ENCODE results near the gene ATP11B. TPM values are rescaled to one million over a fixed set of nuclear protein-coding genes. Genes with fewer than 3 reads are reported as not detected.

ATP11B gene
- total RNA-seq, 1 experiment from 2014 or later: 48.8 TPM

- ChIA-PET POLR2A (ENCODE audit: unreplicated experiment) (no interaction called here), CTCF (no interaction called here)
- H3K4me2 ChIP-seq (ENCODE audit: low read length): peak overlapping the region; percentile 8; the same call in 1 of the 2 replicates
- no peaks in the 10 kb centered on the region for H4K20me1 ChIP-seq (ENCODE audit: low read length)
- peaks cover 13% of the 10 kb centered on the region for H3K4me1 ChIP-seq (ENCODE audit: insufficient read depth, low read length)
- H3K79me2 ChIP-seq (ENCODE audit: low read length): no peaks in the 10 kb centered on the region
- H3K4me3 ChIP-seq (ENCODE audit: low read length): no peak overlapping the region
- H3K36me3 ChIP-seq (ENCODE audit: low read depth, low read length): 0 out of 2 replicates have a peak, but pooled peaks cover 5% of the 10 kb centered on the region
- DNase-seq (peak; percentile 50), ATAC-seq (peak; percentile 66; the same call in 1 of the 2 replicates)
- no peaks in the 10 kb centered on the region for H3K27me3 ChIP-seq (ENCODE audit: low read length)
- H3K9me2 ChIP-seq (replicated peaks; ENCODE audit: low read length): no peaks in the 10 kb centered on the region
- no peaks in the 10 kb centered on the region for H3F3A ChIP-seq (ENCODE audit: low read length, unreplicated experiment)
- H3K9ac ChIP-seq (ENCODE audit: low read length): no peak overlapping the region
- no TSS peak for BruUV-seq (replicated peaks)
- intact Hi-C loops (cut with micrococcal nuclease): no loop called here
- no peaks in the 10 kb centered on the region for H3K9me3 ChIP-seq (ENCODE audit: low read length)
- H3K27ac ChIP-seq (ENCODE audit: low read length): no peak overlapping the region
- TF ChIP-seq CTCF (conservative IDR thresholded peaks at IDR 0.05; ENCODE audit: low read depth, low read length): no peak
- TF ChIP-seq EZH2phosphoT487 (IDR thresholded peaks at IDR 0.05; ENCODE audit: borderline replicate concordance, low read length): no peak
- no peak for TF ChIP-seq EZH2 (IDR thresholded peaks at IDR 0.05; ENCODE audit: low read length, unreplicated experiment)
- no peak overlapping the region for H2AFZ ChIP-seq (ENCODE audit: low read length)
Measured at GRCh38 chr3:182843478-182843877, 50.2 kb downstream of the ATP11B start.

- Histone ChIP-seq H3F3A (ENCODE audit: low read length, unreplicated experiment) (no peaks in the 10 kb centered on the region), H3K9me3 (ENCODE audit: low read length) (no peaks in the 10 kb centered on the region), H3K4me1 (ENCODE audit: insufficient read depth, low read length) (peaks cover 1% of the 10 kb centered on the region; the same call in 1 of the 2 replicates), H2AFZ (ENCODE audit: low read length) (no peak overlapping the region), H3K4me3 (ENCODE audit: low read length) (no peak overlapping the region), H3K79me2 (ENCODE audit: low read length) (no peaks in the 10 kb centered on the region), H3K9me2 (replicated peaks; ENCODE audit: low read length) (no peaks in the 10 kb centered on the region), H3K27ac (ENCODE audit: low read length) (no peak overlapping the region), H3K27me3 (ENCODE audit: low read length) (no peaks in the 10 kb centered on the region), H3K9ac (ENCODE audit: low read length) (no peak overlapping the region), H3K36me3 (ENCODE audit: low read depth, low read length) (peaks cover 8% of the 10 kb centered on the region; the same call in 1 of the 2 replicates), H4K20me1 (ENCODE audit: low read length) (no peaks in the 10 kb centered on the region), H3K4me2 (ENCODE audit: low read length) (no peak overlapping the region)
- TF ChIP-seq CTCF (conservative IDR thresholded peaks at IDR 0.05; ENCODE audit: low read depth, low read length): no peak
- no peak for TF ChIP-seq EZH2 (IDR thresholded peaks at IDR 0.05; ENCODE audit: low read length, unreplicated experiment)
- no peak for TF ChIP-seq EZH2phosphoT487 (IDR thresholded peaks at IDR 0.05; ENCODE audit: borderline replicate concordance, low read length)
- no peak for ATAC-seq
- ChIA-PET CTCF (interaction anchor here (0.6 kb wide), 1 partner anchor 128 kb away, joined by 11 read pairs; no protein-coding TSS in a partner anchor), POLR2A (ENCODE audit: unreplicated experiment) (no interaction called here)
- no peak for DNase-seq
- no TSS peak for BruUV-seq (replicated peaks)
- intact Hi-C loops (cut with micrococcal nuclease): no loop called here
Measured at GRCh38 chr3:182848906-182849305, 55.6 kb downstream of the ATP11B start.

GRCh38 chr3:182855076-182855475 is 61.8 kb downstream of the ATP11B start:
- intact Hi-C loops (cut with micrococcal nuclease): no loop called here
- no peaks in the 10 kb centered on the region for H3K27me3 ChIP-seq (ENCODE audit: low read length)
- no peaks in the 10 kb centered on the region for H3K9me3 ChIP-seq (ENCODE audit: low read length)
- no peaks in the 10 kb centered on the region for H3F3A ChIP-seq (ENCODE audit: low read length, unreplicated experiment)
- no peaks in the 10 kb centered on the region for H3K9me2 ChIP-seq (replicated peaks; ENCODE audit: low read length)
- TF ChIP-seq CTCF (conservative IDR thresholded peaks at IDR 0.05; ENCODE audit: low read depth, low read length): no peak
- TF ChIP-seq EZH2 (IDR thresholded peaks at IDR 0.05; ENCODE audit: low read length, unreplicated experiment): no peak
- TF ChIP-seq EZH2phosphoT487 (IDR thresholded peaks at IDR 0.05; ENCODE audit: borderline replicate concordance, low read length): no peak
- DNase-seq (no peak), ATAC-seq (no peak)
- H3K4me3 ChIP-seq (ENCODE audit: low read length): no peak overlapping the region
- H3K4me1 ChIP-seq (ENCODE audit: insufficient read depth, low read length): no peaks in the 10 kb centered on the region
- no peak overlapping the region for H2AFZ ChIP-seq (ENCODE audit: low read length)
- H3K27ac ChIP-seq (ENCODE audit: low read length): no peak overlapping the region
- H4K20me1 ChIP-seq (ENCODE audit: low read length): no peaks in the 10 kb centered on the region
- H3K79me2 ChIP-seq (ENCODE audit: low read length): no peaks in the 10 kb centered on the region
- BruUV-seq (replicated peaks): no TSS peak
- H3K4me2 ChIP-seq (ENCODE audit: low read length): no peak overlapping the region
- no peaks in the 10 kb centered on the region for H3K36me3 ChIP-seq (ENCODE audit: low read depth, low read length)
- POLR2A ChIA-PET (ENCODE audit: unreplicated experiment): no interaction called here
- CTCF ChIA-PET: no interaction called here
- no peak overlapping the region for H3K9ac ChIP-seq (ENCODE audit: low read length)

Measured in PC-3 (cell line).